ENCODE data around the gene PLXNA2. TPM values are rescaled to one million over a fixed set of nuclear protein-coding genes. Genes with fewer than 3 reads are reported as not detected.

The PLXNA2 gene
- total RNA-seq, 1 donor from 2014 or later: 37.9 TPM

- DNase-seq (ENCODE audit: low spot score in 2 of 2): no peak
- no peak for FAIRE-seq
Observed at GRCh38 chr1:208055535-208055934, 188.6 kb downstream of the PLXNA2 start.

GRCh38 chr1:208054911-208055379 is 189.2 kb downstream of the PLXNA2 start:
- DNase-seq (ENCODE audit: low spot score in 2 of 2) (no peak), FAIRE-seq (no peak)

- FAIRE-seq: no peak
- no peak for DNase-seq (ENCODE audit: low spot score in 2 of 2)
Observed at GRCh38 chr1:208054485-208054884, 189.7 kb downstream of the PLXNA2 start.

GRCh38 chr1:208053661-208054060 is 190.5 kb downstream of the PLXNA2 start:
- no peak for FAIRE-seq

GRCh38 chr1:208052926-208053407 is 191.2 kb downstream of the PLXNA2 start:
- DNase-seq (ENCODE audit: low spot score in 2 of 2) (no peak), FAIRE-seq (no peak)

More at GRCh38 chr1:208053661-208054060, 190.5 kb downstream of the PLXNA2 start:
- no peak for DNase-seq (ENCODE audit: low spot score in 2 of 2)

- FAIRE-seq: no peak
- DNase-seq (ENCODE audit: low spot score in 2 of 2): no peak
Observed at GRCh38 chr1:208052135-208052534, 192.0 kb downstream of the PLXNA2 start.

- FAIRE-seq: no peak
- no peak for DNase-seq (ENCODE audit: low spot score in 2 of 2)
Observed at GRCh38 chr1:208051651-208052050, 192.5 kb downstream of the PLXNA2 start.

GRCh38 chr1:208048904-208049303 is 195.3 kb downstream of the PLXNA2 start:
- DNase-seq (ENCODE audit: low spot score in 2 of 2) (no peak), FAIRE-seq (no peak)

- FAIRE-seq (no peak), DNase-seq (ENCODE audit: low spot score in 2 of 2) (no peak)
Observed at GRCh38 chr1:208047975-208048374, 196.2 kb downstream of the PLXNA2 start.

GRCh38 chr1:208047476-208047934 is 196.7 kb downstream of the PLXNA2 start:
- FAIRE-seq (no peak), DNase-seq (ENCODE audit: low spot score in 2 of 2) (no peak)

- DNase-seq (ENCODE audit: low spot score in 2 of 2): no peak
- FAIRE-seq: no peak
Observed at GRCh38 chr1:208045463-208046260, 198.5 kb downstream of the PLXNA2 start.

- DNase-seq (ENCODE audit: low spot score in 2 of 2) (no peak), FAIRE-seq (no peak)
Observed at GRCh38 chr1:208044589-208045462, 199.4 kb downstream of the PLXNA2 start.

GRCh38 chr1:208043691-208044181 is 200.4 kb downstream of the PLXNA2 start:
- DNase-seq (ENCODE audit: low spot score in 2 of 2): no peak
- no peak for FAIRE-seq

- DNase-seq (ENCODE audit: low spot score in 2 of 2): no peak
- no peak for FAIRE-seq
Observed at GRCh38 chr1:208042868-208043267, 201.3 kb downstream of the PLXNA2 start.

GRCh38 chr1:208042041-208042615 is 202.1 kb downstream of the PLXNA2 start:
- FAIRE-seq (no peak), DNase-seq (ENCODE audit: low spot score in 2 of 2) (no peak)

- FAIRE-seq (no peak), DNase-seq (ENCODE audit: low spot score in 2 of 2) (no peak)
Observed at GRCh38 chr1:208041505-208041904, 202.7 kb downstream of the PLXNA2 start.

GRCh38 chr1:208040821-208041297 is 203.3 kb downstream of the PLXNA2 start:
- FAIRE-seq (no peak), DNase-seq (ENCODE audit: low spot score in 2 of 2) (no peak)

- FAIRE-seq: no peak
- DNase-seq (ENCODE audit: low spot score in 2 of 2): no peak
Observed at GRCh38 chr1:208039536-208040332, 204.4 kb downstream of the PLXNA2 start.

- no peak for FAIRE-seq
Observed at GRCh38 chr1:208038303-208038702, 205.9 kb downstream of the PLXNA2 start.

More at GRCh38 chr1:208038303-208038702, 205.9 kb downstream of the PLXNA2 start:
- no peak for DNase-seq (ENCODE audit: low spot score in 2 of 2)

All from frontal cortex (tissue), 4 donors.